GM21528 (cell line): ENCODE data around the gene SMAD9.
"Not testable (repeated sequence)": the region's sequence is repeated elsewhere in the genome, so short reads cannot be mapped to it uniquely, and the experiment has no call there.

ENCODE experiments used
- ATAC-seq: cut with Tn5 transposase; IDR thresholded peaks from one replicate; pipeline ENCODE4 v1.9.1; 2021; ENCODE audit warnings: mild to moderate bottlenecking, moderate library complexity; ENCODE audit not compliant: unreplicated experiment, low FRiP score

The SMAD9 gene

DNA sequence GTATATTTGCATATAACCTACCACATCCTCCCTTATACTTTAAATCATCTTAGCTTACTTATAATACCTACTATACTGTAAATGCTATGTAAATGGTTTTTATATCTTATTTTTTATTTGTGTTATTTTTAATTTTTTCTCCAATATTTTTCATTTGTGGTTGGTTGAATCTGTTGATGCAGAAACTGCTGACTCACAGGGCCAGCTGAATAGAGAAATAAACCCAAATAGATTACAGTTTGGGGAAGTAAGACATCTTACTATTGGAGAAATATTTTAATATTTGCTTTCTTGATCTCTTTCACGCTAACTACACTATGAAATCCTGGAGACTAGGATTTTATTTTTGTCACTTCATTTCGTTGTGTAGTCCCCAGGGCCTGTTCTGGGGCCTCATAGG, 7.1 kb downstream of the SMAD9 start:
- no peak for ATAC-seq

DNA sequence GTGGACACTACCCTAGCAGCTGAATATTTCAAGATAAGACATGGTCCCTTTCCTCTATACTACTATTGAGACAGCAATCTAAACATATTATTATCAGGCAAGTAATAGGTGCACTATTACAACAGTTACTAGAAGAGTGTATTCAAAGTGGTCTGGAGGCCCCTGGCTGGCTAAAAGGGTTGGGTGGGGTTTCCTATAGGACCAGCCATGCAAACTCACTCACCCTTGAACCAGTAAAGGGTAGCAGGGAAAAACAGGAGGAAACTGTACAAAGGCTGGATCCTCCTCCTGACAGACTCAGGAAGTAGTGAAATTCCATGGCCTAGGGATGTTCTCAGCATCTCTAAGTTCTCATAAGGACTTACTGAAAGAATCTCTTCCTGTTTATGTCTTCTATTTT, 7.7 kb downstream of the SMAD9 start:
- no peak for ATAC-seq

DNA sequence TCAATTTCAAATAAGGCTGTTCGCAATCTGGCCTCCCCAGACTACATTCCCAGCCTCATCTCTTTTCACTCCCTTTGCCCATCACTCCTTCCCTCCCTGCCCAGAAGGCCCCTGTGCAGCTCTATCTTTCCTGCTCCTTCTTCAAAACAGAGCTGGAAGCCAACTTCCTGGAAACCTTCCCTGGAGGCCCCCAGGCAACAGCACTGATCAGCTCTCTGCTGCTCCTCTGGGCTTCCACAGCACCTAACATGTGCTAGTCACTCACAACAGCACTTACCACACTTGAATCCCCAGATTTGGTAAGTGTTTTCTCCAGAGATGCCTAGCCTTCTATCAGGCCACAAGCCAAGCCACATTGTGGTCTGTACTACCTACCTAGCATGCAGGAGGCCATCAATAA, 9.5 kb downstream of the SMAD9 start:
- no peak for ATAC-seq

DNA sequence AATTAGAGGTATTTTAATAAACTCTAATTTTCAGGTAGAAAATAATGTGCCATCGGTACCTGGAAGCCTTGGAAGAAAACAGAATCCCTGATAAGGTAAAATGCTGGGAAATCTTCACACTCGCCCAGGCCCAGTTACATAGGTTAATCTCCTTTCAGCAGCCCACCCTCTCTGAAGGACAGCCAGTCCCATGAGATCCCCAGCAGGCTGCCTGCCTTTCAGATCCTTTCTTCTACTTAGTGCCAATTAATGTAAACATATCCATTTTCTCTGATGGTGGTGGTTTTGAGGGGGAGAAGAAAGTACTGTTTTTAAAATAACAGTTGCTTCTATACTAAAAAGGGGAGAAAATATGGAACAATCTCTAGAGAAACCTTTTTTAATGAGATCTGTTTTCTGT, 12.2 kb downstream of the SMAD9 start:
- no peak for ATAC-seq

DNA sequence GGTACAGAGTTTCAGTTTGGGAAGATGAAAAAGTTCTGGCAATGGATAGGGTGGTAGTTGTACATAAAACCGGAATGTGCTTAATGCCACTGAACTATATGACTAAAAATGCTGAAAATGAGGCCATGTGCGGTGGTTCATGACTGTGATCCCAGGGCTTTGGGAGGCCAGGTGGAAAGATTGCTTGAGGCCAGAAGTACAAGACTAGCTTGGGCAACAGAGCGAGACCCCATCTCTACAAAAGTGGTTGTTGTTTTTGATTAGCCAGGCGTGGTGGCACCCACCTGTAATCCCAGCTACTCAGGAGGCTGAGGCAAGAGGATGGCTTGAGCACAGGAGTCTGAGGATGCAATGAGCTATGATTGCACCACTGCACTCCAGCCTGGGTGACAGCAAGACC, 12.8 kb downstream of the SMAD9 start:
- no peak for ATAC-seq

DNA sequence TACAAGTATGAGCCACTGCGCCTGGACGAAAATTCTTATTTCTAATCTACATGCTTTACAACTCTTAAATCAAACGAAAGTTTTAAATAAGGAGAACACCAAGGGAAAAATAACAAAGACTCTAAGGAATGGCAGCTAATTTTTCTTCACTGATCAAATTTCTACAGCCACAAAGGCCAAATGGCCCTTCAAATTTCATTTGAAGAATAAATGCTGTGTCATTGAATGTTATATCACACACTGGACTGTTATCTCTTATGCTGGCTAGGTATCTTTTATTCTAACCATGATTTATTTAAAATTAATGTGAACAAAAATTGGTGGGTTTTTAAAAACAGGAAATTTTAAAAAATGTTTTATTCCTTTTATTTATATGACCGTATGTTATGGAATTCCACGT, 14.1 kb downstream of the SMAD9 start:
- ATAC-seq, result no peak

DNA sequence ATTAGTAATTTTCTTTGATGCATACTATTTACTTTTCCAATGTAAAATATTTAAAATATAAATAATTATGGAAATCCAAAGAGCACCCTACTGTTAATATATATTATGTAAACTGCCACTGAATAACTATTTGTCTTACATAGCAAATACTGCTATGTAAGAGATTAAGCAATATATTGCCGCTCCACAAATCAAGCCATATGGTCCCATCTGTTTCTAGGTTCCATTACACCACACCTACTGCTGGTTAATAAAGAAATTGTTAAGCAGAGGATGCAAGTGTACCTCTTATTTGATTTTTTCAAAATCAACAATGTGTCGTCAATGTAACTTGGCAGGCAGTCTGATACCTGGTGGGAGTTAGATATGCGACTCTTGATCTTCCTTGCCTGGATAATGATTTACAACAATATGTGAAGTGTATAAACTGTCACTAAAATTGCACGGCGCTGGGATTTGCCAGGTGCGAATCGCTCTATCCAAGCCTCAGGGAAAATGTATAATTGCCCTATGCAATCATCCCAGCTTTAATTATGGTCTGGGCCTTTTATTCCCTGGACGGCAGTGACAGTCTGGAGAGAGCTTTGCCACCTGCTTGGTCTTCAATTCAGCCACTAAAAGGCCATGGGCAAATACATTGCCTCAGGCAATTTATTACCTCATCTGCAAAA, 16.0 kb downstream of the SMAD9 start:
- no peak for ATAC-seq

DNA sequence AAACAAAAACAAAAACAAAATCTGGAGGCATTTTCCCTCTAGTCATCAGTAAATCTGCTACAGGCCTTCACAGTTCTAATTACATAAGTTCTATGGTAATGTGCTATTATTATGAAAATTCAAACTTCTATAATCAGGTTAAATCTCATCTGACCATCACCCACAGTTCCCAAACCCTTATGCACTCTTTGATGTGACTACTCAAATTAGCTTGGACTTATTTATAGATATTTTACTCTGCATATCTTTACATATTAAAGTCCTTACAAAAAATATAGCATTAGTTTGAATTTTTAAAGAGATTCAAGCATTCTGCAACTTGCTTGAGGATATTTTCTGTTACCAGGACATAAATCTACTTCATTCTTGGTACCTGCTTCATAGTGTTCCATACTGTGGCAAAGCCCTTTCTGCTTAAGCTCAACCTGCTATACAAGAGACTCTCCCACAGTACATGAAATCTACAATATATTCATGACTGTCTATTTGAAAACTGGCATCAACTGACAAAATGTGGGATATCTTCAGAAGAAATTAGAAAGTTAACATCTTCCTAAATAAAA, 22.9 kb downstream of the SMAD9 start:
- no peak for ATAC-seq

DNA sequence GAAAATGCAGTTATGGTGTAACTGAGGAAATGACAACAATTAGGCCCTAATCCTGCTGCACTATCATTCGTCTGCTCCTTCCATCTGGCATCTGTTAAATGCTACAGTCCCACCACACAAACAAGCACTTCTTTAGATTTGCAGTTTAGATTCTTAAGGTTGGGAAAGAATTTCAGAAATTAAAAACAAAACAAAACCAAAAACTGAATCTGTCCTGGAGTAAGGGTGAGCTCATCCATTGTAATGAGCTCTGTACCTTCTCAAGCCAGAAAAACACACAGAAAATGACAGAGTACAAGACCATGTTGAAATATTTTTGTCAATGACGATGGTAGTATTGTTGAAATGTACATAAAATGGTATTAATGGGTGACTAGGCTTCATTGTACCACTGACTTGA, 28.3 kb downstream of the SMAD9 start:
- no peak for ATAC-seq

DNA sequence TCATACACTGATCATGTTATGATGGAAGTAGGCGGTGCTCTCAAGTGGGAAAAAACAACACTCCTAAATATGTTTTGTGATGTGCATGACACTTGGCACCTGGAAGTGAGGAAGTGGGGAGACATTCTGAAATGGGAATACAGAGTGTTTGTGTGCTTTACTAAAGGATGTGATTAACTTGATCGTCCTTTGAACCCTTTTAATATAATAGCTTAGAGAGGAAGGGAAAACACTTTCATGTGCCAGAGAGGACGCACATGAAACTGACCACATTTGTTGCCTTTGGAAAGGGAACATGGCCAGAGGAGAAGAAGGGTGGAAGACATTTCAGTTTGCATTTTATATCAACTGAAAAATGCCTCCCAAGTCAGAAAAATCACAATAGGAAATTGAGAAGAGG, 31.4 kb downstream of the SMAD9 start:
- ATAC-seq, result no peak

DNA sequence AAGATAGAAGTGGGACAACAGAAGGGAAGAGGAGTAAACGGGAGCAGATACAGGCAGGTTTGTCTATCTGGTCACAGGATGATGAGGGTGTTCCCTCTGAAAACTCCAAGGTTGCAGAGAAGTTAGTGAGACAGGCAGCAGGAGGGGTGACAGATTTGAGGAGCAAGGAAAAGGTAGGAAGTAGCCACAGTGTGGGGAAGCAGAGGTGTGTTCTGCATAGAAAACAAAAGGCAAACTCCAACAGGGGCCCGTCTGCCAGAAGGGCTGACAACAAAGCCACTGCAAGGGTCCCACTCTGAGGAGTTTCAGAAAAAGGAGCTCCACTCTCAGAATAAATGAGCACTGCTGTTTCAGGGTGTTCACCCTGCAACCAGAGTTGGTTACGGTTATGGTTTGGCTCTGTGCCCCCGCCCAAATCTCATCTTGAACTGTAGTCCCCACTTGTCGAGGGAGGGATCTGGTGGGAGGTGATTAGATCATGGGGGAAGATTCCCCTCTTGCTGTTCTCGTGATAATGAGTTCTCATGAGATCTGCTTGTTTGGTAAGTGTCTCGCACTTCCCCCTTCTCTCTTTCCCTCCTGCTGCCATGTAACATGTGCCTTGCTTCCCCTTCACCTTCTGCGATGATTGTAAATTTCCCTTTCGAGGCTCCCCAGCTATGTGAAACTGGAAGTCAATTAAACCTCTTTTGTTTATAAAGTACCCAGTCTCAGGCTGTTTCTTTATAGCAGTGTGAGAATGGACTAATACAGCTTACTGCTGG, 32.1 kb downstream of the SMAD9 start:
- ATAC-seq, result no peak

DNA sequence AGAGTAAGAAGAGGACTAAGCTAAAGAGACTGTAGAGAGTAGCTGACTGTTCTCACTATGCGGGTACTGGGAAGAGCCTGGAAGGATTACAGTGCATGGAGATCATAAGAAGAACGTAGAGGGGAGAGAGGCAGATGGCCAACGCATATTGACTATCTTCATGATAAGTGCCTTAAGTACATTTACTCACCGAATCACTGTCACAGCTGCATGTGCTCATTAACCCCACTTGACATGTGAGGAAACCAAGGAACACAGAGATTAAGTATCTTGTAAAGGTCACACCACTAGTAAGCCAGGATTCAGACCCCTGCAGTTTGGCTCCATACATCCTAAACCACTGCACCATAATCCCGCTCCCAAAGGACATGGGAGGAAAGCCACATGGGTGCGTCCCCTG, 34.1 kb downstream of the SMAD9 start:
- ATAC-seq, result no peak

DNA sequence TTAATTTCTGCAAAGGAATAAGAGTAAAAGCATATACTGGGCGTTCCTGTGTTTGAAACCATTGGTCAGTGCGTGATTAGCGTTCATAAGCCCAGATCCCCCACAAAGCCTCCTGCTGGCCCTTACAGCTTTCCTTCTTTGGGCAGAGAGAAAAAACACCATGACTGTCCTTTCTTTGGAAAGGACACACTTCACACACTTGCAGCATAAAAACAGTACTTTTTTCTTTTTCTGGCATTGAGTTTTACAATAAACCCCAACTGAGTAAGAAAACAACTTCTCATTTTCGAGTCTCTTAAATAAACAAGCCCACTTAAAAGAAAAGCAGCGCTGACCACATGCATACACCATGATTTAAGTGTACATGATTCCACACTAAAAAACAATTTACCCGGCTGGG, 35.8 kb downstream of the SMAD9 start:
- no peak for ATAC-seq

DNA sequence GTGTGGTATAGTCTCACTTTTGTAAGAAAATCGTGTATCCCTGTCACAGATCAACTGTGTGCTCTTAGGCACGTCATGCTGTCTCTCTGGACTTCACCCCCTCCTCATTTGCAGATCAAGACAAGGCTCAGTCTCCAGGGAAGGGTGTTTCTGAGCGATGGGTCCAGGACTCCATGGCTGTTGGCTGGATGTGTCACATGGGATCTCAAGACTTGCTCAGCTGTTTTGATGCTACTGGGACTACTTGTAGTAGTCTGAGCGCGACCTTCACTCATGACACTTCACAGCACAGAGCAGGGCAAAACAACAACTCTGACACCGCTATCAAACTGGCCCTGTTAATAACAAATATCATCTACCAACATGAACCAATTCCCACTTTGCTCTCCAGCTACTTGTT, 36.2 kb downstream of the SMAD9 start:
- ATAC-seq, result no peak

DNA sequence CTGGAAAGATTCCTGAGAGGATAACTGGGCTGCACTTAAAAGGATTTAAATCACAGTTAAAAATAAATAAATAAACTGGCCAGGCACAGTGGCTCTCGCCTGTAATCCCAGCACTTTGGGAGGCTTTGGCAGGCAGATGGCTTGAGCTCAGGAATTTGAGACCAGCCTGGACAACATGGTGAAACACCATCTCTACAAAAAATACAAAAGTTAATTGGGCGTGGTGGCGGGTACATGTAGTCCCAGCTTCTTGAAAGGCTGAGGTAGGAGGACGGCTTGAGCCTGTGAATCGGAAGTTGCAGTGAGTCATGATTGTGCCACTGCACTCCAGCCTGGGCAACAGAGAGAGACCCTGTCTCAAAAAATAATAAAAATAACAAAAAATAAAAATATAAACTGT, 36.6 kb downstream of the SMAD9 start:
- ATAC-seq, result not testable (repeated sequence)

DNA sequence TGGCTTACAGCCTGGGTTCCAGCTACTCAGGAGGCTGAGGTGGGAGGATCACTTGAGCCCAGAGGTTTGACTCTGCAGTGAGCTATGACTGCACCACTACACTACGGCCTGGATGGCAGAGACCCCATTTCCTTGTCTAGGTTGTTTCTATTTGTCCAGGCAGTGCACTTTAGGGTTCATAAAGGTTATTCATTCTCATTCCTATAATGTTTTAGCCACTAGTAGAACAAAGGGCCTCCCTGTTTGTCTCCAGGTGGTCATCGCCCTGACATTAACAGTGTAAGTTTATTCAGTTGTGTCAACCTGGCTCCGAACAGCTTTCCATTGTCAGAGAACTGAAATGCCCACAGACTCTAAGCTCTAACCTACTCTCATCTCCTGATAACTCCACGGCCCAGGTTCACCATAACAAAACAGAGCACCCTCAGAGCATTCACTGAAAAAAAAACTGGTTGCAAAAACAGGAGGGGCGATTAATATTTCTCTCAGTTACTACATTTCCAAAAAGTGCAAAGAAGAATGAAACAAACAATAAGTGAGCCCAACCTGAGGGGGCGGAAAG, 37.1 kb downstream of the SMAD9 start:
- no peak for ATAC-seq

DNA sequence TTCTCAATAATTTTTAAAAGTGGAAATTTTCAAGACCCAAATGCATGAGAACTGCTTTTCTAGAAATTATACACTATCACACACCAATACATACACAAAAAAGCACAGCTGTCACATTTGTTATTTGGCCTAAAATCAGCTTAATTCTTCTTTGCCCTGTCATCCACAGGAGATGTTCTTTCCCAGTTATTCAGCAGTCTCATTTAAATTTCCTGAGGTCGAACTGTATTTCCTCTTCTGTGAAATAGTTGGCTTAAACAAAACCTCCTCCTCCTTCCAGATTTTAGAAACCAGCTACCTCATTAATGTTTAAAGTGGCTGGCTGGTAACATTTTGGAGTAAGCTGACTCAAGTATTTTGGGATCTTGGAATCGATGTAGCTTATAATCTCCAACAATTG, 39.1 kb downstream of the SMAD9 start:
- ATAC-seq, result no peak

DNA sequence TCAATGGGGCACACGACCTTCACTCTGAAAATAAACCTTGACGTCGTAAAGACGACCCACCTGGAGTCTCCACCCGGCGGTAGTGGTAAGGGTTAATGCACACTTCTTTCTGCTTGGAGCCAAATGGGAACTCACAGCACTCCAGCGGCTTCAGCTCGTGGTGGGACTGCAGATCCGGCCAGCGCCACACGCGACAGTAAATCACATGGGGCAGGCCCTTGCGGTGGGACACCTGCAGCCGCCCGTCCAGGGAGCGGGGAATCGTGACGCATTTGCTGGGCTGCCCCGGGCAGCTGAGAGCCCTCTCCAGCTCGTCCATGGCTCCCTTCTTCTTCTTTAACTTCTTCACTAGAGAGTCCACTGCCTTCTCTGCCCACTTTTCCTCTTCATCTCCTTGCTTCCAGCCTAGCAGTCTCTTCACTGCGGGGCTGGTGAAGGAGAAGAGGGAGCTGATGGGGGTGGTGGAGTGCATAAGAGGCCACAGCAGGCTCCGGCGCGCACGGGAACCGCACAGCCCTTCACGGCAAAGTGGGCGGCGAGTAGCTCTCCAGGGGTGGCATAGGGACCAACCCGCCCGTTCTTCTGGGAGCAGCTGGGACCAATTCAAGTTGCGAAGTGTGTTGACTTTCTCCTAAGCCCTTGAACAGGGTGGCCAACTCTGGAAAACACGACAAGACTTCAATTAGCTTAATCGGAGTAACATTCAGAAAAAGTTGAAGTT, 40.7 kb downstream of the SMAD9 start:
- no peak for ATAC-seq

DNA sequence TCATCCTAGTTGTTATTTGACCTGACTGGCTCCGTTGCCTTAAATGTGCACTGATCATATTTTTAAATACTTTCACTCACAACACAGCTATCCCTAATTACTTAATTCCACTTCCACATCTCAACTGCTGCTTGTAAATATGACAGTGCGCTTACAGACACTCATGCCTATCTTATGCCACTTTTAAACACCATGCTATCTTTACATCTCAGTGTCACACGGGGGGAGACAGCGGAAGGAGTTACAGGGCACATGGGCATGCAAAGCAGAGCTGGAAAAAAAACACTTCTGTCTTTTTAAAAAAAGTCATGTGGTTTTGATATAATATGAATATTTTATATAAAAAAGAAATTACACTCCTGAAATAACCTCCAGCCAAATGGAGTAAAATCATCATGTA, 44.1 kb downstream of the SMAD9 start:
- no peak for ATAC-seq

DNA sequence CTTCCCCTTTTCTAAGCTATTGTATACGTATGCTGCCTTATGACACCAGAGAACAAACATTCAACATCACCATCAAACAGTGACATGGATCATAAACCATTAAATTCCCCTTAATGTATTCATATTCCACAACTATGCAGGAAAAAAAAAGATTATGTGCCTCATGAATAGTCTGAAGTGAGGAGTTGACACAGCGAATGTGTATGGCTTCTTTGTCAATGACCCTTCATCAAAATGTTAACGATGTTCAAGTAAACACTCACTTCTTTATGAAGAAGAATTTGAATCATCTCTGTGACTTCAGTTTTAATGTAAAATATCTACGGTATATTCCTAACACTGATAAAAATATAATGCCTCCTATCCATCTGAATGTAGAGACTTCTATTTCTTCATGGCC, 44.6 kb downstream of the SMAD9 start:
- no peak for ATAC-seq

DNA sequence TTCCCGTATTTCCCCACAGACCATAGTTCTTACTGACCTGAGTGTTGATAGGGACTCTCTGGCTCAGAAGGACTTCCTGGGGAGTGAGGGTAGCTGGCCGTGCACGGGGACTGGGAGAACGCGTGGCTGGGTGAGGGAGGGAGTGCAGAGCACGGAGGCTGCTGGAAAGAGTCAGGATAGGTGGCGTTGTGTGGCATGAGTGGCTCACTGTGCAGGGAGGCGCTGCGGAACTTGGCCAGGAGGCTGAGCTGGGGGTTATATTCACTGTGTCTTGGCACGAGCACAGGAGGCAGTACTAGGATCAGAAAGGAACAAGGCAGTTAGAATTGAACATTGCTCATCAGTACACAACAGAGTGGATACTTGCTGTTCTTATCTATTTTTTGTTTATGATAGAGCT, 47.4 kb downstream of the SMAD9 start:
- no peak for ATAC-seq
